ENCODE results near the gene KCTD18.

The KCTD18 gene

DNA sequence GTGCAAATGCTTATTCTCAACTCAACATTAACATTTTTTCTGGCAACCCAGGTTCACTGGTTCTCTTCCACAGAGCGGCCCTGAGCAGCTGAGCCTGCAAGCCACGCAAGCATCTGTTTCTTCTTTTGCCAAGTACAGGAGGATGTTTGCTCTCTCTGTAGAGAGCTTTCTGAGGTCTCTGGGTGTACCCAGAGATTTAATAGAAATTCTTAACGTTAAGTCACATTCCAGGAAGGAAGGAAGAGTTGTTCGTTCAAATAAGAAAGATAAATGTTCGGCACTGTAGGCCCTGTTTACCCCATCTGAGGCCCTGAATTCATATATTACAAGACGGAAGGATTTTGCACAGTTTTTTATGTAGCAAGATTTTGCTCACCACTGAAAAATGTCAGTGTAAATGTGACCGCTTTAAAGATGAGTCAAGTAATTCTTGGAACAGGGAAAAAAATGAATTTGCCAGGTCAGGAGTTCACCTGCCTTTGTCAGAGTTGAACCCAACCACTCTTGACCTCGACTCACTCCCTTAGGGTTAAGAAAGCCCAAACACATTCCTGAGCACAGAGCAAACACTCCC is 30.1 kb downstream of the KCTD18 start:
- H3K4me3 ChIP-seq (ENCODE audit: low read depth in 1 of 2, low read length in 1 of 2): no peak overlapping the region
- H3K36me3 ChIP-seq: no peaks in the 10 kb centered on the region
- no peaks in the 10 kb centered on the region for H3K4me1 ChIP-seq (ENCODE audit: control insufficient read depth in 1 of 2, insufficient read depth in 1 of 2, low read depth in 1 of 2, low read length in 1 of 2)
- no peaks in the 10 kb centered on the region for H3K9me3 ChIP-seq
- H3K27ac ChIP-seq: no peak overlapping the region
- TF ChIP-seq CTCF (IDR thresholded peaks at IDR 0.05): no peak
- H3K27me3 ChIP-seq: no peaks in the 10 kb centered on the region

DNA sequence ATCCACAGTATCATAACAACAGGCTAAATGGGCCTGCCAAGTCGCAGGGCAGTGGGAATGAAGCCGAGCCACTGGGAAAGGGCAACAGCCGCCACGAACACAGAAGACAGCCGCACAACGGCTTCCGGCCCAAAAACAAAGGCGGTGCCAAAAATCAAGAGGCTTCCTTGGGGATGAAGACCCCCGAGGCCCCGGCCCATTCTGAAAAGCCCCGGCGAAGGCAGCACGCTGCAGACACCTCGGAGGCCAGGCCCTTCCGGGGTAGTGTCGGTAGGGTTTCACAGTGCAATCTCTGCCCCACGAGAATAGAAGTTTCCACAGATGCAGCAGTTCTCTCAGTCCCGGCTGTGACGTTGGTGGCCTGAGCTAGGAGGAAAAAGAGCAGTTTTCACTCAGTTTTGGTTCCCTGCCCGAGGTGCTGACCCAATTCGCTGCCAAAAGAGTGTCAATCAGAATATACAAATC is 32.2 kb downstream of the KCTD18 start:
- no peak overlapping the region for H3K4me3 ChIP-seq (ENCODE audit: low read depth in 1 of 2, low read length in 1 of 2)
- no peak for TF ChIP-seq CTCF (IDR thresholded peaks at IDR 0.05)
- H3K4me1 ChIP-seq (ENCODE audit: control insufficient read depth in 1 of 2, insufficient read depth in 1 of 2, low read depth in 1 of 2, low read length in 1 of 2): no peaks in the 10 kb centered on the region
- no peak overlapping the region for H3K27ac ChIP-seq
- H3K36me3 ChIP-seq: no peaks in the 10 kb centered on the region
- no peaks in the 10 kb centered on the region for H3K9me3 ChIP-seq
- no peaks in the 10 kb centered on the region for H3K27me3 ChIP-seq

GRCh38 chr2:200476836-200477235 is 33.0 kb downstream of the KCTD18 start:
- H3K27me3 ChIP-seq: no peaks in the 10 kb centered on the region
- no peak overlapping the region for H3K4me3 ChIP-seq (ENCODE audit: low read depth in 1 of 2, low read length in 1 of 2)
- no peaks in the 10 kb centered on the region for H3K36me3 ChIP-seq
- no peaks in the 10 kb centered on the region for H3K4me1 ChIP-seq (ENCODE audit: control insufficient read depth in 1 of 2, insufficient read depth in 1 of 2, low read depth in 1 of 2, low read length in 1 of 2)
- TF ChIP-seq CTCF (IDR thresholded peaks at IDR 0.05): no peak
- H3K9me3 ChIP-seq: no peaks in the 10 kb centered on the region
- H3K27ac ChIP-seq: no peak overlapping the region

DNA sequence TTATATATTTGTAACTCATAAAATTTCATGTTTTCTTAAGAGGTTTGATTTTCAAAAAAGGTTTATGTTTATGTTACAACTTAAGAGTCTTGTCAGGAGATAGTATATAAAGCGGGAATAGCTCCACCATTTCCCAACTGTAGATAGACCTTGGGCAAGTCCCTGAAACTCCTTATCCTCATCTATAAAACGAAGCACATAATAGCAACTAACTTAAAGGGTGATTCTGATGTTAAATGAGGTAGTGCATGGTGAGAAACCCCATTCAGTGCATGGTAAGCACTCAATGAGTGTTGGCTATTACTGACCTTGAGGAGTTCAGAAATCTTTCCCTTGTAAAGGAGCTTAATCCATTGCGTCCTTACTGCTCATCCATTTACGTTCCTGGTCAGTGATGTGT is 34.1 kb downstream of the KCTD18 start:
- H3K9me3 ChIP-seq: no peaks in the 10 kb centered on the region
- no peak for TF ChIP-seq CTCF (IDR thresholded peaks at IDR 0.05)
- H3K36me3 ChIP-seq: no peaks in the 10 kb centered on the region
- H3K4me1 ChIP-seq (ENCODE audit: control insufficient read depth in 1 of 2, insufficient read depth in 1 of 2, low read depth in 1 of 2, low read length in 1 of 2): no peaks in the 10 kb centered on the region
- no peaks in the 10 kb centered on the region for H3K27me3 ChIP-seq
- H3K4me3 ChIP-seq (ENCODE audit: low read depth in 1 of 2, low read length in 1 of 2): no peak overlapping the region
- no peak overlapping the region for H3K27ac ChIP-seq

GRCh38 chr2:200472853-200473464 is 36.9 kb downstream of the KCTD18 start:
- no peaks in the 10 kb centered on the region for H3K4me1 ChIP-seq (ENCODE audit: control insufficient read depth in 1 of 2, insufficient read depth in 1 of 2, low read depth in 1 of 2, low read length in 1 of 2)
- no peak for TF ChIP-seq CTCF (IDR thresholded peaks at IDR 0.05)

More at GRCh38 chr2:200472853-200473464, 36.9 kb downstream of the KCTD18 start:
- no peaks in the 10 kb centered on the region for H3K36me3 ChIP-seq
- H3K9me3 ChIP-seq: no peaks in the 10 kb centered on the region
- H3K27me3 ChIP-seq: no peaks in the 10 kb centered on the region
- no peak overlapping the region for H3K27ac ChIP-seq
- no peak overlapping the region for H3K4me3 ChIP-seq (ENCODE audit: low read depth in 1 of 2, low read length in 1 of 2)

Measured in neutrophil (primary cell).